WTC11 (cell line): ENCODE measurements around the gene INPP5E. TPM values are rescaled to one million over a fixed set of nuclear protein-coding genes. Genes with fewer than 3 reads are reported as not detected.
A peak's percentile ranks its signal among the peaks of the same experiment; 100 is the strongest.

Experiments used
- ATAC-seq: fragments of 200-7000 bp; cut with Tn5 transposase; 2 replicates; pipeline ENCODE4 v1.10.0; 2021; ENCODE audit warnings: mild to moderate bottlenecking, moderate library complexity
- CTCF ChIA-PET: fragments of 300-600 bp; sonication (Branson Sonifier 250); formaldehyde crosslinking; loops from one replicate; lab custom pipeline; 2021; ENCODE audit warnings: antibody characterized with exemption; lab: Charles Lee
- POLR2A ChIA-PET: fragments of 350-600 bp; sonication (Branson Sonifier 250); formaldehyde crosslinking; loops from one replicate; lab custom pipeline; 2021; ENCODE audit warnings: antibody characterized with exemption; lab: Charles Lee
- DNase-seq: peaks from one replicate; pipeline ENCODE4 v3.0.0; 2021; ENCODE audit warnings: low spot score
- H3K27ac Mint-ChIP-seq: 2 replicates; pipeline ENCODE4 v1.8.0; 2021; ENCODE audit warnings: mixed read lengths
- H3K27me3 Mint-ChIP-seq: 2 replicates; pipeline ENCODE4 v1.8.0; 2021; ENCODE audit warnings: low read depth, mild to moderate bottlenecking, moderate library complexity, mixed read lengths
- H3K36me3 Mint-ChIP-seq: 2 replicates; pipeline ENCODE4 v1.8.0; 2021; ENCODE audit warnings: mixed read lengths
- H3K4me1 Mint-ChIP-seq: 2 replicates; pipeline ENCODE4 v1.8.0; 2022; ENCODE audit warnings: mixed read lengths
- H3K4me3 Mint-ChIP-seq: 2 replicates; pipeline ENCODE4 v1.8.0; 2021; ENCODE audit warnings: mild to moderate bottlenecking, moderate library complexity, mixed read lengths
- H3K9me3 Mint-ChIP-seq: 2 replicates; pipeline ENCODE4 v1.8.0; 2021; ENCODE audit warnings: mixed read lengths
- ATF6 ChIP-seq: sonication (generic); formaldehyde crosslinking; IDR thresholded peaks from 2 replicates; pipeline ENCODE4 v1.8.1; 2023; ENCODE audit warnings: mild to moderate bottlenecking, missing genetic modification reagents
- ETV6 ChIP-seq: sonication (generic); formaldehyde crosslinking; IDR thresholded peaks from 2 replicates; pipeline ENCODE4 v1.8.1; 2022; ENCODE audit warnings: mild to moderate bottlenecking, missing genetic modification reagents
- FOXK1 ChIP-seq: sonication (generic); formaldehyde crosslinking; IDR thresholded peaks from 2 replicates; pipeline ENCODE4 v1.8.0; 2022; ENCODE audit warnings: mild to moderate bottlenecking, moderate library complexity, missing genetic modification reagents
- FOXP4 ChIP-seq: sonication (generic); formaldehyde crosslinking; IDR thresholded peaks from 2 replicates; pipeline ENCODE4 v1.8.0; 2022; ENCODE audit warnings: mild to moderate bottlenecking, missing genetic modification reagents
- IRF2 ChIP-seq: sonication (generic); formaldehyde crosslinking; IDR thresholded peaks from 2 replicates; pipeline ENCODE4 v1.8.0; 2022; ENCODE audit warnings: low read depth, missing genetic modification reagents, borderline replicate concordance
- JAZF1 ChIP-seq: fragments of 250-450 bp; sonication (Bioruptor Pico); IDR thresholded peaks from 2 replicates; pipeline ENCODE4 v1.9.0; 2021; ENCODE audit warnings: moderate library complexity, mild to moderate bottlenecking, inconsistent platforms
- NR1H2 ChIP-seq: sonication (generic); formaldehyde crosslinking; IDR thresholded peaks from 2 replicates; pipeline ENCODE4 v1.9.0; 2021; ENCODE audit warnings: mild to moderate bottlenecking, moderate library complexity, missing genetic modification reagents
- NR2C2 ChIP-seq: sonication (generic); formaldehyde crosslinking; IDR thresholded peaks from 2 replicates; pipeline ENCODE4 v1.8.0; 2022; ENCODE audit warnings: mild to moderate bottlenecking, missing genetic modification reagents
- OVOL2 ChIP-seq: fragments of 250-450 bp; sonication (Bioruptor Pico); IDR thresholded peaks from 2 replicates; pipeline ENCODE4 v1.9.0; 2021; ENCODE audit warnings: mild to moderate bottlenecking, borderline replicate concordance
- RELA ChIP-seq: sonication (generic); formaldehyde crosslinking; IDR thresholded peaks from 2 replicates; pipeline ENCODE4 v1.8.1; 2022; ENCODE audit warnings: missing genetic modification reagents, mild to moderate bottlenecking, borderline replicate concordance
- SMAD3 ChIP-seq: sonication (generic); formaldehyde crosslinking; IDR thresholded peaks from 2 replicates; pipeline ENCODE4 v1.8.0; 2022; ENCODE audit warnings: missing genetic modification reagents, mild to moderate bottlenecking, borderline replicate concordance
- SMAD4 ChIP-seq: sonication (generic); formaldehyde crosslinking; IDR thresholded peaks from 2 replicates; pipeline ENCODE4 v1.8.0; 2022; ENCODE audit warnings: mild to moderate bottlenecking, missing genetic modification reagents
- SP1 ChIP-seq: sonication (generic); formaldehyde crosslinking; conservative IDR thresholded peaks from 2 replicates; pipeline ENCODE4 v1.8.1; 2022; ENCODE audit warnings: missing genetic modification reagents
- TCF7 ChIP-seq: sonication (generic); formaldehyde crosslinking; IDR thresholded peaks from 2 replicates; pipeline ENCODE4 v1.8.0; 2022; ENCODE audit warnings: mild to moderate bottlenecking, low read depth, missing genetic modification reagents, moderate library complexity
- TEAD1 ChIP-seq: sonication (generic); formaldehyde crosslinking; IDR thresholded peaks from 2 replicates; pipeline ENCODE4 v1.8.0; 2022; ENCODE audit warnings: mild to moderate bottlenecking, missing genetic modification reagents
- TEAD4 ChIP-seq: sonication (generic); formaldehyde crosslinking; IDR thresholded peaks from 2 replicates; pipeline ENCODE4 v1.8.0; 2022; ENCODE audit warnings: mild to moderate bottlenecking, missing genetic modification reagents
- ZBTB43 ChIP-seq: sonication (generic); formaldehyde crosslinking; IDR thresholded peaks from 2 replicates; pipeline ENCODE4 v1.8.1; 2023; ENCODE audit warnings: mild to moderate bottlenecking, missing genetic modification reagents
- ZNF138 ChIP-seq: sonication (generic); formaldehyde crosslinking; conservative IDR thresholded peaks from 2 replicates; pipeline ENCODE4 v1.8.1; 2022; ENCODE audit warnings: mild to moderate bottlenecking, moderate library complexity, missing genetic modification reagents
- ZNF219 ChIP-seq: sonication (generic); formaldehyde crosslinking; IDR thresholded peaks from 2 replicates; pipeline ENCODE4 v1.8.0; 2023; ENCODE audit warnings: missing genetic modification reagents, mild to moderate bottlenecking, borderline replicate concordance
- ZNF232 ChIP-seq: sonication (generic); formaldehyde crosslinking; IDR thresholded peaks from 2 replicates; pipeline ENCODE4 v1.8.0; 2022; ENCODE audit warnings: mild to moderate bottlenecking, missing genetic modification reagents
- ZNF671 ChIP-seq: fragments of 250-450 bp; sonication (Bioruptor Pico); IDR thresholded peaks from 2 replicates; pipeline ENCODE4 v1.8.0; 2021; ENCODE audit warnings: mild to moderate bottlenecking
- total RNA-seq: library from RNA; stranded (reverse); gene quantifications from 3 replicates; pipeline ENCODE4 v1.2.3, GENCODE V29; 2021
- TF ChIP-seq, protein P1 (sequence below): fragments of 250-450 bp; sonication (Bioruptor Pico); IDR thresholded peaks from 2 replicates; pipeline ENCODE4 v1.9.0; 2021; ENCODE audit warnings: mild to moderate bottlenecking, borderline replicate concordance
- TF ChIP-seq, protein P2 (sequence below): fragments of 250-450 bp; sonication (Bioruptor Pico); IDR thresholded peaks from 2 replicates; pipeline ENCODE4 v2.1.2; 2022; ENCODE audit warnings: mild to moderate bottlenecking, moderate library complexity

Gene INPP5E
- total RNA-seq, 1 experiment from 2014 or later, result 24.0 TPM

DNA sequence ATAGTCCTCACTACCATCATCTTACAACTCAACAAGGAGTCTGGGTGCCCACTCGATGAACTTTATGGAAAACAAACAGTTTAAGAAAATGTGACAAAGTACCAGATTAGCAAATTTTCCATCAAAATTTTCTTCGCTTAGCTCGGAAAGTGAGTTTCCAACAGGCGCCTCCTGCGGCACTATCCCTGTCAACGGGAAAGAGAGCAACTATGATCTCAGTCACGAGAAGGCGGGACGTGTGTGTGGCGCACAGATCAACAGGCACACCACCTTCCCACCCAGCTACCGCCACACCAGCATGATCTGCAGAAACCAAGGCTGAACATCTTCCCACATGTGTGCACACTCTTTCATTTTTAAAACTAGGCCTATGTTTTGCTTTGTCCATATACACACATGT is 13.7 kb upstream of the INPP5E start (continued):
- TF ChIP-seq SMAD4 (CRISPR knock-in tag) (no peak), FOXP4 (no peak), JAZF1 (CRISPR knock-in tag) (no peak), NR2C2 (no peak), ZBTB43 (CRISPR knock-in tag) (no peak), TEAD1 (no peak), ATF6 (CRISPR knock-in tag) (no peak), FOXK1 (no peak), SMAD3 (CRISPR knock-in tag) (no peak), NR1H2 (no peak)
- TF ChIP-seq, protein P1, sequence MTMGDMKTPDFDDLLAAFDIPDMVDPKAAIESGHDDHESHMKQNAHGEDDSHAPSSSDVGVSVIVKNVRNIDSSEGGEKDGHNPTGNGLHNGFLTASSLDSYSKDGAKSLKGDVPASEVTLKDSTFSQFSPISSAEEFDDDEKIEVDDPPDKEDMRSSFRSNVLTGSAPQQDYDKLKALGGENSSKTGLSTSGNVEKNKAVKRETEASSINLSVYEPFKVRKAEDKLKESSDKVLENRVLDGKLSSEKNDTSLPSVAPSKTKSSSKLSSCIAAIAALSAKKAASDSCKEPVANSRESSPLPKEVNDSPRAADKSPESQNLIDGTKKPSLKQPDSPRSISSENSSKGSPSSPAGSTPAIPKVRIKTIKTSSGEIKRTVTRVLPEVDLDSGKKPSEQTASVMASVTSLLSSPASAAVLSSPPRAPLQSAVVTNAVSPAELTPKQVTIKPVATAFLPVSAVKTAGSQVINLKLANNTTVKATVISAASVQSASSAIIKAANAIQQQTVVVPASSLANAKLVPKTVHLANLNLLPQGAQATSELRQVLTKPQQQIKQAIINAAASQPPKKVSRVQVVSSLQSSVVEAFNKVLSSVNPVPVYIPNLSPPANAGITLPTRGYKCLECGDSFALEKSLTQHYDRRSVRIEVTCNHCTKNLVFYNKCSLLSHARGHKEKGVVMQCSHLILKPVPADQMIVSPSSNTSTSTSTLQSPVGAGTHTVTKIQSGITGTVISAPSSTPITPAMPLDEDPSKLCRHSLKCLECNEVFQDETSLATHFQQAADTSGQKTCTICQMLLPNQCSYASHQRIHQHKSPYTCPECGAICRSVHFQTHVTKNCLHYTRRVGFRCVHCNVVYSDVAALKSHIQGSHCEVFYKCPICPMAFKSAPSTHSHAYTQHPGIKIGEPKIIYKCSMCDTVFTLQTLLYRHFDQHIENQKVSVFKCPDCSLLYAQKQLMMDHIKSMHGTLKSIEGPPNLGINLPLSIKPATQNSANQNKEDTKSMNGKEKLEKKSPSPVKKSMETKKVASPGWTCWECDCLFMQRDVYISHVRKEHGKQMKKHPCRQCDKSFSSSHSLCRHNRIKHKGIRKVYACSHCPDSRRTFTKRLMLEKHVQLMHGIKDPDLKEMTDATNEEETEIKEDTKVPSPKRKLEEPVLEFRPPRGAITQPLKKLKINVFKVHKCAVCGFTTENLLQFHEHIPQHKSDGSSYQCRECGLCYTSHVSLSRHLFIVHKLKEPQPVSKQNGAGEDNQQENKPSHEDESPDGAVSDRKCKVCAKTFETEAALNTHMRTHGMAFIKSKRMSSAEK, result no peak

DNA sequence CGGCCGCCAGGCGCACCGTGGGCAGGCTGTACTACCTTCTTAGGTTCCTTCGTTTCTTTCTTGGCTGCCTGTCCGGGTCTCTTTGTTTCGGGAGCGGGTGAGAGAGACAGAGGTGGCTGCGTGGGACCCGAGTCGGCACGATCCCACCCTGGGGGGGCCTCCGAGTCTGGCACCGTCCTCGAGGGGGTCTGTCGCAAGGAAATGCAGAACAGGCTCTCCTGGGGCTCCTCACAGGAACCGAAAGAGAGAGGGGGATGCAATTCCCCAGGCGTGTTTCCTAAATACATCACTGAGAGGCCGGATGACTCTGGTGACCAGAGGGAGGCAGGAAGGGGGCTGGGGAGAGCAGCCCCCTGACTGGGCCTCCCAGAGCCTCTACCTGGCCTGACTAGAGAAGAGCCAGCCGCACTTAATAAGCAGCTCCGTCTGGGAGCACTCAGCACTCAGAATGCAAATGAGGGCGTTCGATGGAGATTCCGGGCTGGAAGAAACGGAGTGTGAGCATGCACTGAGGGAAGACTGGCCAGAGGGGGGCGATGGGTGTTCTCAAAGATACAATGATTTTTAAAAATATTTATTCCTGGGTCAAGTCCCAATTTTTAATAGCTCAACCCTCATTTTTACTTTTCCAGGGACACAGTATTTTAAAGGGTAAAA is 11.7 kb upstream of the INPP5E start:
- no peak overlapping the region for H3K4me3 Mint-ChIP-seq
- ChIA-PET CTCF (interaction anchor here (0.5 to 1.4 kb wide), 2 partner anchors 49 to 88 kb away, joined by 3 to 4 read pairs; partner anchors contain the start of gene DNLZ), POLR2A (no interaction called here)
- ATAC-seq, result peak; percentile 51
- DNase-seq, result no peak
- peaks cover 63% of the 10 kb centered on the region for H3K36me3 Mint-ChIP-seq
- H3K27me3 Mint-ChIP-seq, result no peaks in the 10 kb centered on the region
- no peaks in the 10 kb centered on the region for H3K4me1 Mint-ChIP-seq
- no peak overlapping the region for H3K27ac Mint-ChIP-seq
- no peaks in the 10 kb centered on the region for H3K9me3 Mint-ChIP-seq
- TF ChIP-seq TCF7 (CRISPR knock-in tag), result no peak
- no peak for TF ChIP-seq ZBTB43 (CRISPR knock-in tag)
- no peak for TF ChIP-seq FOXP4
- TF ChIP-seq ZNF671 (CRISPR knock-in tag), result no peak
- TF ChIP-seq TEAD4 (CRISPR knock-in tag), result no peak
- no peak for TF ChIP-seq OVOL2 (CRISPR knock-in tag)
- TF ChIP-seq ZNF219, result no peak
- TF ChIP-seq, protein P2, sequence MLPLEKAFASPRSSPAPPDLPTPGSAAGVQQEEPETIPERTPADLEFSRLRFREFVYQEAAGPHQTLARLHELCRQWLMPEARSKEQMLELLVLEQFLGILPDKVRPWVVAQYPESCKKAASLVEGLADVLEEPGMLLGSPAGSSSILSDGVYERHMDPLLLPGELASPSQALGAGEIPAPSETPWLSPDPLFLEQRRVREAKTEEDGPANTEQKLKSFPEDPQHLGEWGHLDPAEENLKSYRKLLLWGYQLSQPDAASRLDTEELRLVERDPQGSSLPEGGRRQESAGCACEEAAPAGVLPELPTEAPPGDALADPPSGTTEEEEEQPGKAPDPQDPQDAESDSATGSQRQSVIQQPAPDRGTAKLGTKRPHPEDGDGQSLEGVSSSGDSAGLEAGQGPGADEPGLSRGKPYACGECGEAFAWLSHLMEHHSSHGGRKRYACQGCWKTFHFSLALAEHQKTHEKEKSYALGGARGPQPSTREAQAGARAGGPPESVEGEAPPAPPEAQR (CRISPR knock-in tag), result no peak
- no peak for TF ChIP-seq IRF2 (CRISPR knock-in tag)
- no peak for TF ChIP-seq SP1 (CRISPR knock-in tag)
- TF ChIP-seq TEAD1, result no peak
- TF ChIP-seq ETV6 (CRISPR knock-in tag), result no peak
- no peak for TF ChIP-seq RELA (CRISPR knock-in tag)
- TF ChIP-seq ZNF232, result no peak
- no peak for TF ChIP-seq ZNF138 (CRISPR knock-in tag)
